ENCODE measurements around the gene GAD2. TPM values are rescaled to one million over a fixed set of nuclear protein-coding genes. Genes with fewer than 3 reads are reported as not detected.

GAD2 gene
- total RNA-seq: not detected in 2 replicates

DNA sequence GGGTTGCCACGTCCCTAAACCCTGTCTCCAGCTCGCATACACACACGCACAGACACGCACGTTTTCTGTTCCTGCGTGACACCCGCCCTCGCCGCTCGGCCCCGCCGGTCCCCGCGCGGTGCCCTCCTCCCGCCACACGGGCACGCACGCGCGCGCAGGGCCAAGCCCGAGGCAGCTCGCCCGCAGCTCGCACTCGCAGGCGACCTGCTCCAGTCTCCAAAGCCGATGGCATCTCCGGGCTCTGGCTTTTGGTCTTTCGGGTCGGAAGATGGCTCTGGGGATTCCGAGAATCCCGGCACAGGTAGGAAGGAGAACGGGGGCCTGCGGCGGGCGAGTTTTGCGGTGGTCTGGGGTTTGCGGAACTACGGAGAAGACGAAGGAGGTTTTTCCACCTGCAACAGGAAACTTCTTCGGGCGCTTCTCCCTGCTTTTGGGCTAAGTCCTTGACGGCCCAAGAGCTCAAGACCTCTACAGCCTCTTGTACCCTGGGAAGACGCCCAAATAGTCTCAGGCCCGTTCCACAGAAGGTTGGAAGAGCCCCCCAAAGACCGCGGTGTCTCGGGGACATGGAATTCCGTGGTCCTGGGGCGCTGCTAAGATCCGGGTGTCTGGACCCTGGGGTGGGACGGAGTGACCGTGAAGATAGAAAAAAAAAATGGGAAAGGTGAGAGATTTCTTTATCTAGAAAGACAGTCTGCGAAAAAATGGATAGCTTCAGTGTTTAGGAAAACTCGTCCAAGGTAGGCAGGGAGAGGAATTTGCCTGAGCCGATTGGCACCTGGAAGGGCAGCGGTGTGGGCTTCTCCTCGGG is at the start of gene GAD2:
Gene GAD2, plus strand, starts transcription at position 190 of the 811 bp plus-strand sequence. Its CDS starts 36 bp downstream, at position 226.

Other genes starting within 250 kb of the GAD2 start
- gene APBB1IP, start 221.6 kb downstream of the GAD2 start, total RNA-seq: not detected in 2 replicates